A673 (cell line): Measurements from ENCODE around the gene CD3D. TPM values are rescaled to one million over a fixed set of nuclear protein-coding genes. Genes with fewer than 3 reads are reported as not detected.

Experiments used
- BruUV-seq: library from RNA; stranded (reverse); fragments of 400-500 nt; replicated peaks from 2 replicates; lab custom pipeline; 2021; lab: Mats Ljungman, UMichigan
- CTCF ChIA-PET: fragments of 300-600 bp; sonication (Branson Sonifier 250); formaldehyde crosslinking; loops from one replicate; lab custom pipeline; 2022; ENCODE audit warnings: antibody characterized with exemption; lab: Charles Lee
- POLR2A ChIA-PET: fragments of 300-600 bp; sonication (Branson Sonifier 250); formaldehyde crosslinking; loops from one replicate; lab custom pipeline; 2022; ENCODE audit warnings: antibody characterized with exemption; ENCODE audit not compliant: low non-redundant PET; lab: Charles Lee
- DNase-seq: peaks from one replicate; pipeline ENCODE4 v3.0.0-alpha.2; 2015; ENCODE audit warnings: low spot score
- H3K27ac ChIP-seq: fragments of 200-600 bp; sonication (generic); 2 replicates; pipeline ENCODE4 v1.5.1; 2016; ENCODE audit warnings: mixed run types, low read depth, mild to moderate bottlenecking, mixed read lengths, antibody characterized with exemption, low read length; ENCODE audit not compliant: poor library complexity, severe bottlenecking
- H3K27me3 ChIP-seq: fragments of 200-600 bp; sonication (generic); replicated peaks from 2 replicates; pipeline ENCODE4 v1.6.1; 2017; ENCODE audit warnings: mixed run types, low read depth, mild to moderate bottlenecking, mixed read lengths, antibody characterized with exemption, low read length; ENCODE audit not compliant: insufficient read depth, poor library complexity
- H3K36me3 ChIP-seq: fragments of 200-600 bp; sonication (generic); 2 replicates; pipeline ENCODE4 v1.6.1; 2016; ENCODE audit warnings: mixed run types, mild to moderate bottlenecking, mixed read lengths, antibody characterized with exemption, low read length; ENCODE audit not compliant: insufficient read depth, poor library complexity, severe bottlenecking
- H3K4me1 ChIP-seq: fragments of 200-600 bp; sonication (generic); 2 replicates; pipeline ENCODE4 v1.6.1; 2017; ENCODE audit warnings: mixed run types, mild to moderate bottlenecking, mixed read lengths, antibody characterized with exemption, low read length; ENCODE audit not compliant: insufficient read depth, poor library complexity, severe bottlenecking
- H3K4me3 ChIP-seq: fragments of 200-600 bp; sonication (generic); 2 replicates; pipeline ENCODE4 v1.5.1; 2016; ENCODE audit warnings: low read depth, mixed run types, mild to moderate bottlenecking, mixed read lengths, low read length; ENCODE audit not compliant: poor library complexity, severe bottlenecking
- H3K9me3 ChIP-seq: fragments of 200-600 bp; sonication (generic); 2 replicates; pipeline ENCODE4 v1.6.1; 2016; ENCODE audit warnings: mixed run types, low read depth, mild to moderate bottlenecking, mixed read lengths, antibody characterized with exemption, low read length; ENCODE audit not compliant: poor library complexity, severe bottlenecking
- EZH2 ChIP-seq: fragments of 200-600 bp; sonication (generic); IDR thresholded peaks from 2 replicates; pipeline ENCODE4 v1.6.1; 2017; ENCODE audit warnings: borderline replicate concordance, low read depth, mild to moderate bottlenecking, mixed read lengths, antibody characterized with exemption, low read length; ENCODE audit not compliant: poor library complexity, severe bottlenecking
- intact Hi-C: fragments of 100-400 bp; cut with micrococcal nuclease; formaldehyde crosslinking; loops from one replicate; pipeline ENCODE4 v1.10.0; 2022; ENCODE audit not compliant: unreplicated experiment
- total RNA-seq: library from RNA; stranded (reverse); gene quantifications from 2 replicates; pipeline ENCODE4 v1.2.3, GENCODE V29; 2021
- TF ChIP-seq, protein P1 (sequence below): fragments of 300-800, 200-600 bp; sonication (generic); conservative IDR thresholded peaks from 2 replicates; pipeline ENCODE4 v1.5.1; 2017; ENCODE audit warnings: low read depth, mild to moderate bottlenecking, antibody characterized with exemption, low read length, moderate library complexity, mixed read lengths

The CD3D gene
- total RNA-seq, 1 experiment from 2014 or later, result not detected

DNA sequence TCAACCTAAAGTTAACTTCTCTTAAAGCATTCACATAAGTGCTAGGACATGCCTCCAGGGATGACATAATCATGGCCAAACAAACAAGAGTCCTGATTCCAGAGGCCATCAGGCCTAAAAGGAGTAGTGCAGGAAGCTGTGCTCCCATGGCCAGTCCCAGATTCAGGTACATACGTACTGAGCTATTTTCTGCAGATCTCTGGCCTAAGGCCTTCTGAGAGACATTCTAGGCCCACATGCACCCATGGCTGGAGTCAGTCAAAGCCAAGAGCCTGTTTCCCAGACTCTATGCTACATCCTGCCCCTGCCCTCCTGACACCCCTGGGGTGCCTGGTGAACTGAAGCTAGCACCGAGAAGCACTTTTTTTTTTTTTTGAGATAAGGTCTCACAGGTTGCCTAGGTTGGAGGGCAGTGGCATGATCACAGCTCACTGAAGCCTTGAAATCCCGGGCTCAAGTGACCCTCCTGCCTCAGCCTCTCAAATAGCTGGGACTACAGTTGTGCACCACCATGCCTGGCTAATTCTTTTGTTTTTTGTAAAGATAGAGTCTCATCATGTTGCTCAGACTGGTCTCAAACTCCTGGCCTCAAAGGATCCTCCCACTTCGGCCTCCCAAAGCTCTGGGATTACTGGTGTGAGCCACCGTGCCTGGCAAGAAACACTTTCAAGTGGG is 553 bp downstream of the CD3D start:
- DNase-seq, result no peak
- TF ChIP-seq EZH2, result no peak
- TF ChIP-seq, protein P1, sequence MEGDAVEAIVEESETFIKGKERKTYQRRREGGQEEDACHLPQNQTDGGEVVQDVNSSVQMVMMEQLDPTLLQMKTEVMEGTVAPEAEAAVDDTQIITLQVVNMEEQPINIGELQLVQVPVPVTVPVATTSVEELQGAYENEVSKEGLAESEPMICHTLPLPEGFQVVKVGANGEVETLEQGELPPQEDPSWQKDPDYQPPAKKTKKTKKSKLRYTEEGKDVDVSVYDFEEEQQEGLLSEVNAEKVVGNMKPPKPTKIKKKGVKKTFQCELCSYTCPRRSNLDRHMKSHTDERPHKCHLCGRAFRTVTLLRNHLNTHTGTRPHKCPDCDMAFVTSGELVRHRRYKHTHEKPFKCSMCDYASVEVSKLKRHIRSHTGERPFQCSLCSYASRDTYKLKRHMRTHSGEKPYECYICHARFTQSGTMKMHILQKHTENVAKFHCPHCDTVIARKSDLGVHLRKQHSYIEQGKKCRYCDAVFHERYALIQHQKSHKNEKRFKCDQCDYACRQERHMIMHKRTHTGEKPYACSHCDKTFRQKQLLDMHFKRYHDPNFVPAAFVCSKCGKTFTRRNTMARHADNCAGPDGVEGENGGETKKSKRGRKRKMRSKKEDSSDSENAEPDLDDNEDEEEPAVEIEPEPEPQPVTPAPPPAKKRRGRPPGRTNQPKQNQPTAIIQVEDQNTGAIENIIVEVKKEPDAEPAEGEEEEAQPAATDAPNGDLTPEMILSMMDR, result no peak
- no TSS peak for BruUV-seq
- Histone ChIP-seq H3K4me1 (no peaks in the 10 kb centered on the region), H3K4me3 (no peak overlapping the region), H3K36me3 (no peaks in the 10 kb centered on the region), H3K9me3 (no peaks in the 10 kb centered on the region), H3K27ac (no peak overlapping the region), H3K27me3 (peaks cover 4% of the 10 kb centered on the region)
- ChIA-PET POLR2A (no interaction called here), CTCF (no interaction called here)
- intact Hi-C loops, result no loop called here

DNA sequence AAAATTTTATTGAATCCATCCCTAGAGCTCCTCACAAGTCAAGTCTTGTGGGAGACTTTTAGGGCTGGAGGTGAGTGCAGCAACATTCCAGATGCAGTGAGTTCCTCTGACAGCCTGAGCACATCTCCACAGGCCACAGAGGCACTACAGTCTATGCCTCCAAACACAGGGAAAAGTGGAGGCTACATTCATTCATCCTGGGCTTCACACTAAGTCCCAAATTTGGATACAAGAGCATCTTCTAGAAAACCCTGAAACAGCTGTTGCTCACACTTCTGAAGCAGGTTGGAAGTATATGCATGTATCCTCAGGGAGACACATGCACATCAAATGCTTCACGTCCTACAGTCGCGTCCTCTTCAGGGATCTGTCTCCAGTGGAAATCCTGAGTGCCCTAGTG is 1.2 kb downstream of the CD3D start:
- Histone ChIP-seq H3K4me1 (no peaks in the 10 kb centered on the region), H3K4me3 (no peak overlapping the region), H3K27me3 (no peaks in the 10 kb centered on the region), H3K27ac (no peak overlapping the region), H3K9me3 (no peaks in the 10 kb centered on the region), H3K36me3 (no peaks in the 10 kb centered on the region)
- no TSS peak for BruUV-seq
- DNase-seq, result no peak
- POLR2A ChIA-PET, result no interaction called here
- intact Hi-C loops, result no loop called here
- no peak for TF ChIP-seq EZH2
- TF ChIP-seq, protein P1, result no peak
- CTCF ChIA-PET, result no interaction called here

DNA sequence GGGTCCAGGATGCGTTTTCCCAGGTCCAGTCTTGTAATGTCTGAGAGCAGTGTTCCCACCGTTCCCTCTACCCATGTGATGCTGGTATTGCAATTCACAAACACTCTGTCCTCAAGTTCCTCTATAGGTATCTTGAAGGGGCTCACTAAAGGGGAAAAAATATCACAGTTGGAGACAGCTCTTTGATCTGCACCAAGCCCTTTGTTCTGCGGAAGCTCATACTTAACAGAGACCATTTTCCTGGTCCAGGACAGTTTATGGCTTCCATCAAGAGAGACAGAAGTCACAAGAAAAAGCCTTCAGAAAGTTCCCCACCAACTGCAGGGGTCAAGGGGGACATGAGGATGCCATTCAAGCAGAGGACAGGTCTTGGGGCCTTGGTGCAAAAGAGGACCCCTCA is 2.1 kb downstream of the CD3D start:
- POLR2A ChIA-PET, result interaction anchor here (0.6 kb wide), 1 partner anchor 36 kb away, joined by 5 read pairs; no protein-coding TSS in a partner anchor
- no TSS peak for BruUV-seq
- no peak for DNase-seq
- H3K27ac ChIP-seq, result no peak overlapping the region
- H3K36me3 ChIP-seq, result no peaks in the 10 kb centered on the region
- TF ChIP-seq, protein P1, result no peak
- TF ChIP-seq EZH2, result no peak
- H3K9me3 ChIP-seq, result no peaks in the 10 kb centered on the region
- H3K4me1 ChIP-seq, result no peaks in the 10 kb centered on the region
- CTCF ChIA-PET, result interaction anchor here (0.6 kb wide), 1 partner anchor 763 kb away, joined by 4 read pairs; no protein-coding TSS in a partner anchor
- intact Hi-C loops, result no loop called here
- no peaks in the 10 kb centered on the region for H3K27me3 ChIP-seq
- no peak overlapping the region for H3K4me3 ChIP-seq
